ENCODE data around the gene ZNF263.

The ZNF263 gene

GRCh38 chr16:3282103-3282729 is 1.1 kb upstream of the ZNF263 start:
- TF ChIP-seq CTCF (IDR thresholded peaks at IDR 0.05; ENCODE audit: low read depth, low read length) (no peak), MYC (IDR thresholded peaks at IDR 0.05; ENCODE audit: low read depth, low read length) (no peak), MAX (IDR thresholded peaks at IDR 0.05; ENCODE audit: low read depth, low read length) (no peak; the same call in 1 of the 2 replicates), POLR2A (IDR thresholded peaks at IDR 0.05; ENCODE audit: extremely low read depth, insufficient read length) (no peak)
- DNase-seq (ENCODE audit: low read depth): peak; percentile 83
- H3K4me3 ChIP-seq (ENCODE audit: low read depth, low read length): peak overlapping the region; percentile 97

GRCh38 chr16:3283543-3284447 is 504 bp downstream of the ZNF263 start:
- DNase-seq (ENCODE audit: low read depth): peak; percentile 33
- TF ChIP-seq CTCF (IDR thresholded peaks at IDR 0.05; ENCODE audit: low read depth, low read length) (no peak), MYC (IDR thresholded peaks at IDR 0.05; ENCODE audit: low read depth, low read length) (no peak), POLR2A (IDR thresholded peaks at IDR 0.05; ENCODE audit: extremely low read depth, insufficient read length) (no peak), MAX (IDR thresholded peaks at IDR 0.05; ENCODE audit: low read depth, low read length) (no peak)
- peak overlapping the region; percentile 97 for H3K4me3 ChIP-seq (ENCODE audit: low read depth, low read length)

GRCh38 chr16:3285131-3285530 is 1.8 kb downstream of the ZNF263 start:
- H3K4me3 ChIP-seq (ENCODE audit: low read depth, low read length): peak overlapping the region; percentile 97
- TF ChIP-seq MAX (IDR thresholded peaks at IDR 0.05; ENCODE audit: low read depth, low read length): no peak
- no peak for TF ChIP-seq POLR2A (IDR thresholded peaks at IDR 0.05; ENCODE audit: extremely low read depth, insufficient read length)
- no peak for TF ChIP-seq MYC (IDR thresholded peaks at IDR 0.05; ENCODE audit: low read depth, low read length)
- no peak for TF ChIP-seq CTCF (IDR thresholded peaks at IDR 0.05; ENCODE audit: low read depth, low read length)
- no peak for DNase-seq (ENCODE audit: low read depth)

- TF ChIP-seq MYC (IDR thresholded peaks at IDR 0.05; ENCODE audit: low read depth, low read length) (no peak), CTCF (IDR thresholded peaks at IDR 0.05; ENCODE audit: low read depth, low read length) (no peak), MAX (IDR thresholded peaks at IDR 0.05; ENCODE audit: low read depth, low read length) (no peak), POLR2A (IDR thresholded peaks at IDR 0.05; ENCODE audit: extremely low read depth, insufficient read length) (no peak)
- no peak for DNase-seq (ENCODE audit: low read depth)
- no peak overlapping the region for H3K4me3 ChIP-seq (ENCODE audit: low read depth, low read length)
Measured at GRCh38 chr16:3289998-3290673, 6.8 kb downstream of the ZNF263 start.

GRCh38 chr16:3292604-3293003 is 9.3 kb downstream of the ZNF263 start:
- H3K4me3 ChIP-seq (ENCODE audit: low read depth, low read length): no peak overlapping the region
- TF ChIP-seq MAX (IDR thresholded peaks at IDR 0.05; ENCODE audit: low read depth, low read length): no peak
- TF ChIP-seq POLR2A (IDR thresholded peaks at IDR 0.05; ENCODE audit: extremely low read depth, insufficient read length): no peak
- no peak for DNase-seq (ENCODE audit: low read depth)
